T47D (cell line): ENCODE data around the gene TRMT44.
"Not testable (repeated sequence)": the region's sequence is repeated elsewhere in the genome, so short reads cannot be mapped to it uniquely, and the experiment has no call there.

Source experiments
- DNase-seq, 2 experiments: peaks; one replicate each; pipeline versions ENCODE4 v3.0.0 to v3.0.0-alpha.2; 2011 to 2012; ENCODE audit warnings: low read depth in 1 of 2, low spot score in 1 of 2
- JUND ChIP-seq: IDR thresholded peaks from 2 replicates; pipeline ENCODE4 v1.6.1; 2012; ENCODE audit warnings: low read depth
- in situ Hi-C: cut with HindIII; loops from 2 replicates; pipeline ENCODE4 v1.10.0; 2016; ENCODE audit warnings: low sequenced_read_pairs, low pct_unique_long_range_greater_than_20kb

Gene TRMT44

GRCh38 chr4:8410066-8410625 lies 30.4 kb upstream of the TRMT44 start:
- no peak for DNase-seq
- TF ChIP-seq JUND: no peak
- in situ Hi-C loops: no loop called here

- peak in 1 of 2 experiments; percentile 44 for DNase-seq
- in situ Hi-C loops: no loop called here
- TF ChIP-seq JUND: no peak
Observed at GRCh38 chr4:8410641-8411271, 29.8 kb upstream of the TRMT44 start.

- DNase-seq: no peak
- in situ Hi-C loops: no loop called here
- TF ChIP-seq JUND: no peak
Observed at GRCh38 chr4:8411351-8412180, 29.0 kb upstream of the TRMT44 start.

DNA sequence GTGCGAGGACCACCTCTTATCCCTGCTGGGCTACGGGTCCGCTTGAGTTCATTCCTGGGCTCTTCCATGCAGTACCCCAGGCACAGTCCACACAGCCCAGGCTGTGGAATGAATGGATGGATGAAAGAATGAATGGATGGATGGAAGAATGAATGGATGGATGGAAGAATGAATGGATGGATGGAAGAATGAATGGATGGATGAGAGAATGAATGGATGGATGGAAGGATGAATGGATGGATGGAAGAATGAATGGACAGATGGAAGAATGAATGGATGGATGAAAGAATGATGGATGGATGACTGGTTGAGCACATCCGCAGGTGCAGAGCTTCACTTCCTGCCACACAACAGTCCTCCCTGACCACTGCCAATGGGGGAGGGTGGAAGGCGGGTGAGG lies 28.3 kb upstream of the TRMT44 start:
- no peak for TF ChIP-seq JUND
- in situ Hi-C loops: no loop called here
- DNase-seq: no peak

DNA sequence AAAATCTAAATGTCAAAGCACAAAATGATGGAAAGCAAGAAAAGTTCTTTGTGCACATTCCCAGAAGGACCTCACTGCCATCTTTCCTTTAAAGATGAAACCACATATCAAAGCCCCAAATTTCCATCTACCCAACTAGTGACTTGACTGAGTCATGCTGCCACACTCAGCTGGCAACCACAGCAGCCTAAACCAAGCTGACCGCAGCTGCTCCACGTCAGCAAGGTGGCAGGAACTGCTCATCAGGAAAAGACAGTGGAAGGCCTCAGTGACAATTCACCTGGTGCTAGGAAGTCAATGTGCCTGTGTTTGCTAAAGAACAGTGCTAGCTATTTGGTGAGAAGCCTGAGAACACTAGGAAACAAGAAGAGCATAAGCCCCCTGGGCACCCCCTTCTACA lies 26.2 kb upstream of the TRMT44 start:
- in situ Hi-C loops: no loop called here
- DNase-seq: no peak
- no peak for TF ChIP-seq JUND

- in situ Hi-C loops: no loop called here
- no peak for TF ChIP-seq JUND
Observed at GRCh38 chr4:8417071-8417614, 23.4 kb upstream of the TRMT44 start.

DNA sequence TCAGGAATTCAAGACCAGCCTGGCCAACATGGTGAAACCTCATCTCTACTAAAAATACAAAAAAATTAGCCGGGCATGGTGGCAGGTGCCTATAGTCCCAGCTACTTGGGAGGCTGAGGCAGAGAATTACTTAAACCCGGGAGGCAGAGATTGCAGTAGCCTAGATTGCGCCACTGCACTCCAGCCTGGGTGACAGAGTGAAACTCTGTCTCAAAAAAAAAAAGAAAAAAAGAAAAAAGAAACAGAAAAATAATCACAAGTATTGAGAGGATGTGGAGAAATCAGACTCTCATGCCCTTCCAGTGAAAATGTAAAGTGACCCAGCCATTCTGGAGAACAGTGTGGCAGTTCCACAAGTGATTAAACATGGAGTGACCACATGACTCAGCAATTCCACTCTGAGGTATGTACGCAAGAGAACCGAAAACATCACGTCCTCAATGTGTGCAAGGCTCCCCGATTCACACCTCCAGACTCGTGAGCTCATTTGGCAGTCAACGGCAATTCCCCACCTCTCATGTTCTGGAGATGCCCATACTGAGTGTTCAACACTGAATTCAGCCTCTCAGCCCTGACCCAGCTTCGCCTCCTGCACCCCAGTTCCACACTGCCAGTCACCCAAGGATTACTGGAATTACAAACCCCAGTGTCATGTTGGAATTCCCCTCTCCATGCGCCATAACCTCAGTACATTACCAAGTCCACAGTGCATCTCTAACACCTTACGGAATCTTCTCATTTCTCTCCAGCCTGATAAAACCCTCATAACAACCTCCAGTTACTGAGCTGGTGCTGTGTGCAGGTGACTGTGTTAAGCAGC lies 21.1 kb upstream of the TRMT44 start:
- in situ Hi-C loops: no loop called here
- no peak for DNase-seq
- TF ChIP-seq JUND: no peak

More at GRCh38 chr4:8417071-8417614, 23.4 kb upstream of the TRMT44 start:
- DNase-seq: no peak

- DNase-seq: not testable (repeated sequence)
Observed at GRCh38 chr4:8420151-8420550, 20.4 kb upstream of the TRMT44 start.

GRCh38 chr4:8422327-8422726 lies 18.2 kb upstream of the TRMT44 start:
- TF ChIP-seq JUND: no peak
- DNase-seq: peak in 1 of 2 experiments; percentile 73
- in situ Hi-C loops: no loop called here

More at GRCh38 chr4:8420151-8420550, 20.4 kb upstream of the TRMT44 start:
- in situ Hi-C loops: not testable (repeated sequence)

- TF ChIP-seq JUND: no peak
- DNase-seq: no peak
- in situ Hi-C loops: no loop called here
Observed at GRCh38 chr4:8422786-8423185, 17.8 kb upstream of the TRMT44 start.

DNA sequence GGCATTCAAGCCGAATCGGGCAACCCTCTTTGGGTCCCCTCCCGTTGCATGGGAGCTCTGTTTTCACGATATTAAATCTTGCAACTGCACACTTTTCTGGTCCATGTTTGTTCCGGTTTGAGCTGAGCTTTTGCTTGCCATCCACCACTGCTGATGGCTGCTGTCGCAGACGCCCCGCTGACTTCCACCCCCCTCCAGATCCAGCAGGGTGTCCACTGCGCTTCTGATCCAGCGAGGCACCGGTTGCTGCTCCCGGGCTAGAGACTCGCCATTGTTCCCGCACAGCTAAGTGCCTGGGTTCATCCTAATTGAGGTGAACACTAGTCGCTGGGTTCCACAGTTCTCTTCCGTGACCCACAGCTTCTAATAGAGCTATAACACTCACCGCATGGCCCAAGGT lies 13.3 kb upstream of the TRMT44 start:
- no peak for TF ChIP-seq JUND
- DNase-seq: no peak
- in situ Hi-C loops: no loop called here

DNA sequence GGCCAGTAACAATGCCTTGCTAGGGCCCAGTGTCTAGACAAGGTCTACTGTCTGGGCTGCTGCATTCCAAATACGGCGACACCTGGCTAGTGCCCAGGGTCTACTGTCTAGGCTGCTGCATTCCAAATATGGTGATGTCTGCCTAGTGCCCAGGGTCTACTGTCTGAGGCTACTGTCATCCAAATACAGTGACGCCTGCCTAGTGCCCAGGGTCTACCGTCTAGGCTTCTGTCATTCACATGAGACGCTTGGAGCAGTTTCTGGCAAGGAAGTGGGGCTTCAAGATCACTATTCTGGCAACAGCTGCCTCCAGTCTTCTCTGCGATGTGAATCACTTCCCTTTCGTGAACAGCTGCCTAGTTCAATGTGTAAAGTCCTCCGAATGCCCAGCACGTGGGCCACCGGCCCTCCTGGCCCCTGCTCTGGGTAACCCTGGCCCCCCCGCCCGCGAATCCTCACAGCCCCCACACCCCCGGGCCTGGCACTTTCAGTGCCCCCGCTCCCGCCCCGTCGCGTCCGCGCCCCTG lies 12.8 kb upstream of the TRMT44 start:
- peak in 1 of 2 experiments; percentile 38 for DNase-seq
- TF ChIP-seq JUND: no peak
- in situ Hi-C loops: no loop called here
